Limb (tissue), 2 donors: Measurements from ENCODE around the gene ODF2.
"Not testable (repeated sequence)": the region's sequence is repeated elsewhere in the genome, so short reads cannot be mapped to it uniquely, and the experiment has no call there.

ENCODE experiments used
- DNase-seq, 2 donors: peaks; one replicate each; pipeline ENCODE4 v3.0.0-alpha.2; 2016; ENCODE audit errors: extremely low spot score in 2 of 2

Gene ODF2

DNA sequence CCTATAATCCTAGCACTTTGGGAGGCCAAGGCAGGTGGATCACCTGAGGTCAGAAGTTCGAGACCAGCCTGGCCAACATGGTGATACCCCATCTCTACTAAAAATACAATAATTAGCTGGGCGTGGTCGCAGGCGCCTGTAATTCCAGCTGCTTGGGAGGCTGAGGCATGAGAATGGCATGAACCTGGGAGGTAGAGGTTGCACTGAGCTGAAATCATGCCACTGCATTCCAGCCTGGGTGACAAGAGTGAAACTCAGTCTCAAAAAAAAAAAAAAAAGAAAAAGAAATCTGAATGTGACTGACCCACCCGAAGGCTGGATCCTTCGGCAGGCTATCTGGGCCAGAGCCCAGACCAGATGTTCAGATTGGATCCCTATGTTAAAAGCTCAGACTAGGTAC lies 32.5 kb upstream of the ODF2 start:
- DNase-seq, result not testable (repeated sequence)

DNA sequence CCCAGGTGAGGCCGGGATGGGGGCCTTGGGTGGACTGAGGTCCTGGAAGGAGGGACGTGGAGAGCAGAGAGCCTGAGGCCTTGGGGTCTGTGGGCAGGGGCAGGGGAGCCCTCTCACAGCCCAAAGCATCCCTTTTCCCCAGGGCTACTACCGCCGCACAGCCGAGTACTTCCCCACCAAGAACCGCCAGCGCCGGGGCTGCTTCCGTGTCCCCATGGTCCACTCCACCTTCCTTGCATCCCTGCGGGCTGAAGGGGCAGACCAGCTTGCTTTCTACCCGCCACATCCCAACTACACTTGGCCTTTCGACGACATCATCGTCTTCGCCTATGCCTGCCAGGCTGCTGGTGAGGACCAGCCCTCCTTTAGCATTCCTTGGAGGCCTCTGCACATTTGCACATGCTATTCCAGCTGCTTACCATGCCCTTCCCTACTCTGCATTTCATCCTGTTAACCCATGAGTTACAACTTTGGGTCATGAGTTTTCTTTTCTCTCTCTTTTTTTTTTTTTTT lies 31.5 kb upstream of the ODF2 start:
- DNase-seq, result no peak

DNA sequence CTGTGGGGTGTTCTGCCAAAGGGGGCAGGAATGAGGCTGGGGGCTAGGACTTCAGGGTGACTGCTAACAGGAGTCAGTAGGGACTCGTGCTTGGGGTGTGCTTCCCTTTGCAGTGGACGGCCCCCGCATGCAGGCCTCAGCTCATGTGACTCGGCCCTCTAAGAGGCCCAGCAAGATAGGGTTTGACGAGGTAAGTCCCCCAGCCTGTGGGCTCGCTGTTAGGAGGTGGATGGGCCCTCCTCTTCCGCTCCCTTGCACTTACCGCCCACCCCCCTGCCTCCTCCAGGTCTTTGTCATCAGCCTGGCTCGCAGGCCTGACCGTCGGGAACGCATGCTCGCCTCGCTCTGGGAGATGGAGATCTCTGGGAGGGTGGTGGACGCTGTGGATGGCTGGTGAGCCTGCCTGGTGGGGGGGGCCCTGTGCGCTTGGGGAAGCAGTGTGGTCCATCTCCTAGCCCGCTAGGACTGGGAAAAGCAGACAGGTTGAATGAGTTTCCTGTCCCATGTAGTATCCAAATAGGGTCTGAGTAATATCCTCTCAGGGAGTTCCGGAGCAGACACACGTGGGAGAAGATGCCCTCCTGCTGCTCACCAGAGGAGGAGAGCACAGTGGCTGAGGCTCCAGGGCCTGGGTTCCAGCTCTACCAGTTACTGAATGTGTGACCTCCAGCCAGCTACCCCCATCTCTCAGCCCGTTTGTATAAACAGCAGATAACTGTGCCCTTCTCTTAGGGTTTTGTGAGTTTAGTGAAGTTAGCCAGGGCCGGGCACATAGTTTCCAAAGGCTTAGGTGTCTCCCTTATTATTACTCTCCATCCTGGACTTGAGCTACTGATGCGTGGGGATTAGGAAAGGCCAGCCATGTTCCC lies 26.9 kb upstream of the ODF2 start:
- DNase-seq, result no peak

DNA sequence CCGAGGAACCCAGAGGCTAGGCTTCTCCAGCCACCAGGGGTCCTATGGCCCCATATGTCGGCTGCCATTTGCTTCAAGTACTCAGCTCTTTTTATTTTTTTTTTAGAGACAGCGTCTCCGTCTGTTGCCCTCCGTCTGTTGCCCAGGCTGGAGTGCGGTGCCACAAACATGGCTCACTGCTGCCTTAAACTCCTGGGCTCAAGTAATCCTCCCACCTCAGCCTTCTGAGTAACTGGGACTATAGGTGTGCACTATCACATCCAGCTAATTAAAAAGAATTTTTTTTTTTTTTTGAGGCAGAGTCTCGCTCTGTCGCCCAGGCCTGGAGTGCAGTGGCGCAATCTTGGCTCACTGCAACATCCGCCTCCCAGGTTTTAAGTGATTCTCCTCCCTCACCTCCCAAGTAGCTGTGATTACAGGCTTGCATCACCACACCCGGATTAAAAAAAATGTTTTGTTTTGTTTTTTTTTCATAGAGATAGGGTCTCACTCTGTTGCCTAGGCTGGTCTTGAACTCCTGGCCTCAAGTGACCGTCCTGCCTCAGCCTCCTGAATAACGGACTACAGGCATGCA lies 26.2 kb upstream of the ODF2 start:
- DNase-seq, result no peak

DNA sequence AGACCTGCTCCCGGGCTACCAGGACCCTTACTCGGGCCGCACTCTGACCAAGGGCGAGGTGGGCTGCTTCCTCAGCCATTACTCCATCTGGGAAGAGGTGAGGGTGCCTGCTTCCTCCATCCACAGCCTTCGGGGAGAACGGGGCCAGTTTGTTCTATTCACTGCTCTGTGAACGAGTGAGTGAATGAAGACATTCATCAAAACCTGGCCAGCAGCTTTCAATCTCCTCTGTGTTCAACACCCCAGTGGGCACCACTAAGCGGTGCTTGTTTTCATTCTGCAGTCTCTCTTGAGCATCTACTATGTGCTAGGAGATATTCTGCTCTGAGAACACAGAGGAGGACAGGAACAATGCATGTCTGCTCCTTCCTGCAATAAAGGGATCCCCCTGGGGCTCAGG lies 24.6 kb upstream of the ODF2 start:
- DNase-seq, result no peak

DNA sequence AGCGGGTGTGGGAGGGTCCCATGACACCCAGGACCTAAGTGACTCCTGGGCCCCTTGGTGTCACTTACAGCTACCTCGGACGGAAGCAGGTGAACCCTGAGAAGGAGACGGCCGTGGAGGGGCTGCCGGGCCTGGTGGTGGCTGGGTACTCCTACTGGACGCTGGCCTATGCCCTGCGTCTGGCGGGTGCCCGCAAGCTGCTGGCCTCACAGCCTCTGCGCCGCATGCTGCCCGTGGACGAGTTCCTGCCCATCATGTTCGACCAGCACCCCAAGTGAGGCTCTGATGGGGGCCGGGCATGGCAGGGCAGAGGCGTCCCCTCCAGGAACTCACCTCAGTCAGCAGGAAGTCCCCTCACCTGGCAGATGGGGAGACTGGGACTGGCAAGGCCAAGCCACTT lies 21.5 kb upstream of the ODF2 start:
- DNase-seq, result no peak

DNA sequence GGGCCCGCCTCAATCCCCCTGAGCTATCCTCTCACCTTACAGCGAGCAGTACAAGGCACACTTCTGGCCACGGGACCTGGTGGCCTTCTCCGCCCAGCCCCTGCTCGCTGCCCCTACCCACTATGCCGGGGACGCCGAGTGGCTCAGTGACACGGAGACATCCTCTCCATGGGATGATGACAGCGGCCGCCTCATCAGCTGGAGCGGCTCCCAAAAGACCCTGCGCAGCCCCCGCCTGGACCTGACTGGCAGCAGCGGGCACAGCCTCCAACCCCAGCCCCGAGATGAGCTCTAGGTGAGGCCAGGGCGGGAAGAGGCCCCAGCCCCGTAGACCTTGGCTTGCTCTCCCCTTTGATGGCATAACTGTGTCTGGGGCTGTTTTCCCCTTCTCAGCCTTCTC lies 20.2 kb upstream of the ODF2 start:
- no peak for DNase-seq

DNA sequence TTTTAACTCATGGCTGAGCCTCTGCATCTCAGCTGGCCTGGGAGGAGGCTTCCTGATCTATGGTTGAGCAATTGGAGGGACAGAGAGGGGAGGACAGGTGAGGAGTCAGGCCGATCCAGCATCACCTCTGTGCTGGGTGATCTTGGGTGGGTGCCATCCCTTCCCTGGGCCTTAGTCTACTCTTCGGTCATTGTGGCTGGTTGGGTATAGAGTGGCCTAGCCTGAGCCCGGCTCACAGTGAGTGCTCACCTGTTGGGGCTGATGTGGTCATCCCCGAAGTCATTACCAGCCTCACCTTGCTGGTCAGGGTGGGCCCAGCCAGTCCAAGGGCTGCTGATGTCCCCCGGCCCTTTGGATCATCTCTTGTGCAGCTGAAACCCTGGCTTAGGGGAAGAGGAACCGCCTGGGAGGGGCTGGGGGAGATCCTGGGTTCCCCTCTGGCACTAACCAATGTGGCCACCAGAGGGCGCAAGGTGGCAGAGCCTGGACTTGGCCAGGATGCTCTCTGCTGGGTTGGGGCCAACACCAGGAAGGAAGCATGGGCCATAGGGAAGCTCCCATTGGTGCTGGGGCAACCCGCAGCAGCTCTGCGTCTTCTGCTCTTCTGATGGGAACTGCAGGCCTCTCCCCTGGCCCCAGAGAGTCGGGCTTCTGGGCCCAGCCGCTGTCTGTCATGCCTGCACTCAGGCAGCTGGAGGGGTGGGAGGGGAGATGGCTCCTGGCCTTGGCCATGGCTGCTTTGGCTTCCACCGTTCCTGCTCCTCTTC lies 17.3 kb upstream of the ODF2 start:
- peak; percentile 68 to 89 for DNase-seq

DNA sequence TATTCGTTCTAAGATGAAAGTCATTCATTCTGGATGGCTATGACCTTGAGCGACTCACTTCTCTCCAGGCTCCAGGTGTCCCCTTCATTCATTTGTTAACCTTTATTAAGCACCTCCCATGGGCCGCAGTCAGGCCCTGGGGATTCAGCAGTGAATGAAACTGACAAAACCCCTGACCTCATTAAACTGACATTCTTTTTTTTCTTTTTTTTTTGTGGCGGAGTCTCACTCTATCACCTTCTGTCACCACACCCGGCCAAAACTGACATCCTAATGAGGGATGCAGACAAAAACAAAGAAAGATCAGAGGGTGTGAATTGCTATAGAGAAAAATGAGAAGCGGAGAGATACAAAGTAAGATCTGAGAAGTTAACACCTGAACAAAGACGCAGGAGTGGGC lies 16.5 kb upstream of the ODF2 start:
- no peak for DNase-seq

DNA sequence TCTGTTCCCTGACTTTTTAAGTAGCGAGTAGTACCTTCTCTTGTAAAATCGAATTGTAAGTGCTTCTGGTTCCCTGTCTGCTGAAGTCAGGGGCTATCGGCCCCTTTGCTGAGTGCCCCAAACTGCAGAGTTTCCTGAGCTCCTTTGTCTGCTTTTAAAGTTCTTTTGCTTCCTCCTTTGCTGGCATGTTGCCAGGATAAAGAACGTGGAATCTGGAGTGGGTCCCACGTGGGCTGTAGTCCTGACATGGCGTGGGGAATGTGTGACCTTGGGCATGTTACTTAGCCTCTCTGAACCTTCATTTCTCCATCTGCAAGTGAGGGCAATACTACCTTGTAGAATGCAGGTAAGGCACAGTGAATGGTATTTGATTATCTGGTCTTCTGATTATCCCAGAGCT lies 13.7 kb upstream of the ODF2 start:
- DNase-seq, result no peak

DNA sequence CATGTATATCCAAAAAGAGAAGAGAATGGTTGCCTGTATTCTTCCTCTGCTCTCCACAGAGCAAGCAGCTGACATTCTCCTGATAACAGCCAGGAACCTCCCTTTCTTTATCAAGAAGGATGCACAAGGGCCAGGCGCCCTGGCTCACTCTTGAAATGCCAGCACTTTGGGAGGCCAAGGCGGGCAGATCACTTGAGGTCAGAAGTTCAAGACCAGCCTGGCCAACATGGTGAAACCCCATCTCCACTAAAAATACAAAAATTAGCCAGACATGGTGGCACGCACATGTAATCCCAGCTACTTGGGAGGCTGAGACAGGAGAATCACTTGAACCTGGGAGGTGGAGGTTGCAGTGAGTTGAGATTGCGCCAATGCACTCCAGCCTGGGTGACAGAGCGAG lies 9.3 kb upstream of the ODF2 start:
- DNase-seq, result not testable (repeated sequence)

DNA sequence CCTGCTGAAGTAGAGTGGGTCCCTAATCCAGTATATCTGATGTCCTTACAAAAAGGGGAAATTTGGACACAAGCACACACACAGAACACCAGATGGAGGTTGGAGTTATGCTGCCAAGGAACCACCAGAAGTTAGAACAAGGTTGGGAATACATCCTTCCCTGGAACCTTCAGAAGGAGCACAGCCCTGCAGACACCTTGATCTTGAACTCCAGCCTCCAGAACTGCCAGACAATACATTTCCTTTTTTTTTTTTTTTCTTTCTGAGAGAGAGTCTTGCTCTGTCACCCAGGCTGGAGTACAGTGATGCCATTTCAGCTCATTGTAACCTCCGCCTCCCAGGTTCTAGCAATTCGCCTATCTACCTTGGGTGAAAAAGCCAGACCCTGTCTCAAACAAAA lies 7.1 kb upstream of the ODF2 start:
- DNase-seq, result no peak

DNA sequence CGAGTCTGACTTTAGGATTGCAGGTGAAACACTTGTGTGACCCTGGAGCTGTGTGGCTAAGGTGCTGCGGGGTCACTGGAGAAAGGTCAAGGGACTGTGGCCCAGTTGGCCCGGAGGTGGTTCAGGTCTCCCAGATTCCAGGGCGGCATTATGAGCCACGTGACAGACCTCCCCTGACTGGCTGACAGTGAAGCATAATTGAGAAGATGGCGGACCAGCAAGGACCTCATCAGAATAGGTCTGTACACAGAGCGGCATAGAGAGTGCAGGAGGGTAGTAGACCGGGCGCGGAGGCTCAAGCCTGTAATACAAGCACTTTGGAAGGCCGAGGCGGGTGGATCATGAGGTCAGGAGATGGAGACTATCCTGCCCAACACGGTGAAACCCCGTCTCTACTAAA lies 815 bp upstream of the ODF2 start:
- no peak for DNase-seq

DNA sequence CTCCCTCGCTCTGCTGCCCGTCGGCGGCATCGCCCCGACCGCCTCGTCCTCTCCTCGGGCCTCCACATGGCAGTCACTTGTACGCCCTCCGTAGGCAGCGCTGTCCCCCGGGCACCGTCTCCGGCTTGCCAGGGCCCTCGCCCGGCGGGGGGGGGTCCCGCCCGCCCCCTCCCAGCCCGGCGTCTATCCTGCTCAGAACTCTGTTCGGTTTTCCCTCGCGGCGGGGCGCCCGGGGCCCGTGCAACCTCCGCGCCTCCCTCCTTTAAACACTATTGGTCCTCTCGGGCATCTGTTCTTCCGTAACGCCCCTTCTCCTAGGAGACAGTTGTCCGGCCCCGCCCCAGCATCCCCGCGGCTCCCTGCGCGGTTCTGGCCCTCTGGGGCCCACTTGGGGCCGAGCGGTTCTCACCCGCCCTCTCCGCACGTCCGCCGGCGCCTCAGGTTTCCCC lies 831 bp downstream of the ODF2 start:
- DNase-seq, result peak; percentile 45 to 76

DNA sequence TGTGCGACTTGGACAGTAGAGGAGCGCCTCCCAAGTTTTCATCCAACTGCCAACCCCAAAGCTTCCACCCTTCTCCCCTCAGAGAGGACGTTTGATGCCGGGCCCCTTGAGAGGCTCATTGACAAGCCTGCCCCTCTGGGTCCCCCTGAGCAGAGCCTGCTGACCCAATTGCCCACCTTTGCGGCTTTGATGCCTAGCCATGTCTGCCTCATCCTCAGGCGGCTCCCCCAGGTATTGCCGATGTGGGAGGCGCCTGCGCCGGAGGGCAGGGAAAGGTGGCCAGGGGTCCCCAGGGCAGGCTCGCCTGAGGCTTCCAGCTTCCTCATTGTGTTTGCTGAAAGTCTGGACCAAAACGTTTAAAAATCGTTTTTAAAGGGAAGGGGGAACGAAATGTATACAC lies 1.4 kb downstream of the ODF2 start:
- DNase-seq, result no peak

DNA sequence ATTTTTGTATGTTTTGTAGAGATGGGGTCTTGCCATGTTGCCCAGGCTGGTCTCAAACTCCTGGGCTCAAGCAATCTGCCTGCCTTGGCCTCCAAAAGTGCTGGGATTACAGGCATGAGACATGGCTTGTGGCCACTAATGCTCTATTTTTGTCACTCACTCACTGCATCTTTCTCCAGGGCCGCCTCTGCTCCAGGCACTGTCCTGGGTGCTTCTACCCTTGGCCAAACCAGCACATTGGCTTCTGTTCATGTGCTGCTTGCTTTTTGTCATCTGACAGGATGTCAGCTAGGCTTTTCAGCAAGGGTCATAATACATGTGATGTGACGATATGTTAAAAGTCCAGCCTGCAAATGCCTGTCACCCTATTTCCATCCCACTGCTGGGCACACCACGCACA lies 3.2 kb downstream of the ODF2 start:
- DNase-seq, result no peak

DNA sequence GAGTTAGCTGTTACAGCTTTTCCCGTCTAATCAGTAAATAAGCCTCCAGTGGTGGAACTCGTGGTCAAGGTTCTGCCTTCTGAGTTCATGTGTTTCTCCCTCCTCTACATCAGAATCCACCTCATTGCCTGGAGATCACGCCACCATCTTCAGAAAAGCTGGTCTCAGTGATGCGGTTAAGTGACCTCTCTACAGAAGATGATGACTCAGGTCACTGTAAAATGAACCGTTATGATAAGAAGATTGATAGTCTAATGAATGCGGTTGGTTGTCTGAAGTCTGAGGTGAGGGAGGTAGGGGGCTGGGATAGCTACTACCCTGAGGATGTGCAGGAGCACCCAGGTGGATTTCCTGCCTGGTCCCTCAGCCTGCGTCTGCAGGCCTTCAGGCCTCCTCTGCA lies 13.3 kb downstream of the ODF2 start:
- DNase-seq, result no peak

DNA sequence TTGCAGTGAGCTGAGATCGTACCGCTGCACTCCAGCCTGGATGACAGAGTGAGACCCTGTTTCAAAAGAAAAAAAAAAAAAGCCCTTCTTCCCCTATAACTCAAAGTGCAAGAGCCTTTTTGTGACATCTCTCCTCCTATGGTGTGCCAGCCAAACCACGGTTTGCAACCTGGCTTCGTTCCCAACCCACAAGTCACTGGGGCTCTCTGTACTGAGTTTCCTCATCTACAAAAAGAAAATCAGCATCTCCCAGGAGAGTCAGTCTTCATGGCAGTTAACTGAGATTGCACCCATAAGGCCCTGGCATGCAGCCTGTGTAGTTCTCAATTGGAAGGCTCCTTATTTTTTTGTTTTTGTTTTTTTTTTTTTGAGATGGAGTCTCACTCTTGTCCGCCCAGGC lies 14.8 kb downstream of the ODF2 start:
- DNase-seq, result no peak

DNA sequence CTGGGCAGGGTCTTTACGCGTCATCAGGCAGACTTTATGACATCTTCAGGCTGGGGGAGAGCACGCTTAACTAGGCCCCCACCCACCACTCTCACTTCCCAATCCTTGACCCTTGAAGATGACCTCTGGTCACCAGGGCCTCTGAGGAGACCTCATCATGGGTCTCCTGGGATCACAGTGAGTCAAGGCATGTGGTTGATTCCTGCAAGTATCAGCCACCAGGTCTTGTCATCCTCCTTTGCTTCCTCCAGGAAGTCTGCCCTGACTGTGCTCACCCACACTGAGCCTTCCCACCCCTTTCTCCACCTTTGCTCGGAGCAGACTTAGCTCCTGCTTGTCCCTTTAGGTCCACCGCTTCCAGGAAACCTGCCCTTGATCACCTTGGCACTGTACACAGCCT lies 17.3 kb downstream of the ODF2 start:
- DNase-seq, result no peak

DNA sequence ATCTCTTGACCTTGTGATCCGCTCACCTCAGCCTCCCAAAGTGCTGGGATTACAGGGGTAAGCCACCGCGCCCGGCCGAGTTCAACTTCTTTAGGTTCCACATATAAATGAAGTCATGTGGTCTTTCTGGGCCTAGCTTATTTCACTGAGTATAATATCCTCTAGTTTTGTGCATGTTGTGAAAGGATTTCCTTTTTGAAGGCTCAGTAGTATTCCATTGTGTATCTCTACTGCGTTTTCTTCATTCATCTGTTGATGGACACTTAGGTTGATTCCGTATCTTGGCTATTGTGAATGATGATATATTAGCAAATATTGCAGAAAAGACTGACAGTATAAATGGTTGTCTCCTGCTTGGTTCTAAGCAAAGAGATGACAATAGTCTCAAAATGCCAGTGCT lies 20.1 kb downstream of the ODF2 start:
- no peak for DNase-seq

DNA sequence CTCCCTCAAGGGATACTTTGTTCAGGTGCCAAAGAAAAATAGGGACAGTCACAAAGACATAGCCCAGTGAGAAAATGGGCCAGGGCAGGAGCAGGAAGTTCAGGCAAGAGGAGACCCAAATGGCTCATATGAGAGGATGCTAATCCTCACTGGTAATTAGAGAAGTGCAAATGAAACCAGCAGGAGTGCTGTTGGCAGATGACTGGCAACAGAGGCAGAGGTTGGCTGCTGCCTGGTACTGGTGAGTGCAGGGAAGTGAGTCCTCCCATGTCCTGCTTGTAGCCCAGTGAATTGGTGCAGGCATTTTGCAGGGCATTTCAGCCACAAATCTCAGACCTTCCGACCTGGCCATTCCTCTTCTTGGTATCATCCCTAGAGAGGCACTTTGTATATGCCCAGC lies 23.5 kb downstream of the ODF2 start:
- no peak for DNase-seq

DNA sequence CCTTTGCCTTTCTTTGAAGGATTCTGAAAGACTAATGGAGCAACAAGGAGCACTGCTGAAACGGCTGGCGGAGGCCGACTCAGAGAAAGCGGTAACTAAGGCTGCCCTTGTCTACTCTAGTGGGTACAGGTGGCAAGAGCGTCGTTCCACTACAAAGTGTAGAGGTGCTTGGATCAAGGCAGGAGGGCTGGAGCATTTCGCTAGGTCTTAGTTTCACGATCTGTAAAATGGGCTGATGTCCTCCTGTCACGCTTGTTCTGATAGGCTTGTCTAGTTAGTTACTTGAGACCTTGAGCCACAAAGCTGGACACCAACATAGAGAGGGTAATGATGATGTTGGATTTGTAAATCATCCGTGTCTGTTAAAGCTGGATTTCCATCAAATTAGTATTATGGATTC lies 25.8 kb downstream of the ODF2 start:
- no peak for DNase-seq
